GM18870 (cell line): ENCODE measurements around the gene BRD3.

Experiments used
- ATAC-seq: cut with Tn5 transposase; IDR thresholded peaks from one replicate; pipeline ENCODE4 v1.9.1; 2021; ENCODE audit warnings: moderate library complexity; ENCODE audit not compliant: unreplicated experiment

Gene BRD3

DNA sequence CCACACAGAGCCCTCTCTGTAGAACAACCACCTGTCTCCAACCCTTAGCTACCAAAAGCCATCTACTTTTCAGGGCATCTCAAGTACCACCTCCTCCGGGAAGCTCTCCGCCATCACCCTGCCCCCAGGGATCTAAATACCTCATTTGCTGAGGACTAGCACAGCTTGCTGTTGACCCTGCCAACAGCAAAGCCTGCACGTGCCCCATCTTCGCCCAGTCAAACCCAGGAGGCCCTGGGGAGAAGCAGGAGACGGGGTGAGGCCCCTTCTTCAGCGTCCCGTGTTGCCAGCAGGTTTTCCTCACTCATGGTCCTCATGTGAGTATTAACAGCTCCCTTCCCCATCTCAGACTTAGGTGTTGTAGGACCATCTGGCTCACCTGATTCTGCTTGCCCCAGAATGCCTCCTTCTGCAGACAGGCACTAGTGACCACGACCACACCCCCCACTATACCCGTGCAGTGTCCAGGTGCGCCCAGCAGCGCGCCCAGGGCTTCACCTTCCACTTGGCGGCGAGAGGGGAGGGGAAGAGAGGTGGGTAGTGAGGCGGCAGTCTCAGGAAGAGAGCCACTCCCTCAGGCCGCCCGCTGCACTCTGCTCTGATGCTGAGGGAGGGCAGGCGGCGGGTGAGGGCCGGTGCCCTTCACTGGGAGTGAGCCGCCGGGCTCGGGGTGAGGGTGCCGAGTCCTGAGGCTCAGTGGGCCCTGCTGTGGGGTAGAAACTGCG is 86.8 kb downstream of the BRD3 start:
- no peak for ATAC-seq
